HG02852 (cell line): Measurements from ENCODE around the gene CEP104.
"Not testable (repeated sequence)": the region's sequence is repeated elsewhere in the genome, so short reads cannot be mapped to it uniquely, and the experiment has no call there.

ENCODE experiments used
- ATAC-seq: cut with Tn5 transposase; IDR thresholded peaks from one replicate; pipeline ENCODE4 v1.9.1; 2021; ENCODE audit warnings: mild to moderate bottlenecking, moderate library complexity; ENCODE audit not compliant: unreplicated experiment

CEP104 gene

DNA sequence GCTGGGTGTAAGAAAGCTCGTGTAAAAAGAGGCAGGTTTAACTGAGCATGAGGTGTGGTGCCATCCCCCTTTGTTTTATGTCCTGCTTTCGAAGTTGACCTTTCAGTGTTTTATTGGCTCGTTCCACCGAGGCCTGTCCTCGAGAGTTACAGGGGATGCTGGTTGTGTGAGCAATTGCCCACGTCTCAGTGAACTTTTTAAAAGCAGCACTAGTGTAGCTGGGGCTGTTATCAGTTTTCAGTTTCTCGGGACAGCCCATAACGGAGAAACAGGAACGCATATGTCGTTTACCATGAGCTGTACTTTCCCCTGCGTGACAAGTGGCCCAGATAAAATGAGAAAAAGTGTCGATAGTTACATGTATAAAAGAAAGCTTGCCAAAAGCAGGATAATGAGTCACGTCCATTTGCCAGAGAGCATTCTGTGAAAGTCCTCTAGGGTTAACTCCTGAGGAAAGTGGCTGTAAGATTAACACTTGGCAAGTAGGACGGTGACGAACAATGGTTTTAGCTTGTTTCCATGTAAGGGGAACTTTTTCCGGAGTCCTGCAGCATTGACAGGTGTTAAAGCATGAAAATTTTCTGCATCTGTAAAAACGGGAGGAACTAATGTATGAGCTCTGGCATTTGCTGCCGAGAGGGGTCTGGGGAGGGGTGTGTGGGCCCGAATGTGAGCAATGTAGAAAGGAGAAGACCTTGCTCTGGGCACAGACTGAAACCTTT, 52.9 kb downstream of the CEP104 start:
- no peak for ATAC-seq

DNA sequence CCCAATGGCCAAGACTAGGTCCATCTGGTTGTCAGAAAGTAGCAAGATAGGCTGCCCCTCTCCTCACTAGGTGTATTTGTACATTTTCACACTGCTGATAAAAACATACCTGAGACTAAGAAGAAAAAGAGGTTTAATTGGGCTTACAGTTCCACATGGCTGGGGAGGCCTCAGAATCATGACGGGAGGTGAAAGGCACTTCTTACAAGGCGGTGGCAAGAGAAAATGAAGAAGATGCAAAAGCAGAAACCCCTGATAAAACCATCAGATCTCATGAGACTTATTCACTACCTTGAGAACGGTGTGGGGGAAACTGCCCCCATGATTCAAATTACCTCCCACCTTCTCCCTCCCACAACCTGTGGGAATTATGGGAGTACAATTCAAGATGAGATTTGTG, 56.2 kb downstream of the CEP104 start:
- not testable (repeated sequence) for ATAC-seq

DNA sequence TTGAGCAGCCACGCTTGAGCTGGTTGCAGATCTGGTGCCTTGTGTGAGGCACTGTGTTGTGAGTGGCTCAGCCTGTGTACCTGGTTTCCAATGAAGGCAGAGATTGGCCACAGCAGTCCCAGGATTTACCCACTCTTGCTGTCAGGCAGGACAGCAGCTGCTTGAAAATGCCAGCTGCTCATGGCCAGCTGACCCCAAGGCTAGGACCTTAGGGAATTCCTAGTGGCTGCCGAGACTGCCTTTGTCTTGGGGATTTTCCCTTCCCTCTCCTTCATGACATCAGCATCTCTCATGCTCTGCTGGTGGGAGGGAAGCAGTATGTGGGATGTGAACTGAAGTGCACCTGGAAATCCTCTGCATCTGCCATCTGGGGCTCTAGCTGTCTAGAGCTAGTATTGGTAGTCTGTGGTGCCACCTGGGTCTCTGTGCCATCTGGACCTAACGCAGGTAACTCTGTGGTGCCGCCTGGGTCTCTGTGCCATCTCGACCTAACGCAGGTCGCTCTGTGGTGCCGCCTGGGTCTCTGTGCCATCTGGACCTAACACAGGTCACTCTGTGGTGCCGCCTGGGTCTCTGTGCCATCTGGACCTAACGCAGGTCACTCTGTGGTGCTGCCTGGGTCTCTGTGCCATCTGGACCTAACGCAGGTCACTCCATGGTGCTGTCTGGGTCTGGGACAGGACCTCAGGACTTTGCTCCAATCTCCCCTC, 56.9 kb downstream of the CEP104 start:
- ATAC-seq, result no peak

DNA sequence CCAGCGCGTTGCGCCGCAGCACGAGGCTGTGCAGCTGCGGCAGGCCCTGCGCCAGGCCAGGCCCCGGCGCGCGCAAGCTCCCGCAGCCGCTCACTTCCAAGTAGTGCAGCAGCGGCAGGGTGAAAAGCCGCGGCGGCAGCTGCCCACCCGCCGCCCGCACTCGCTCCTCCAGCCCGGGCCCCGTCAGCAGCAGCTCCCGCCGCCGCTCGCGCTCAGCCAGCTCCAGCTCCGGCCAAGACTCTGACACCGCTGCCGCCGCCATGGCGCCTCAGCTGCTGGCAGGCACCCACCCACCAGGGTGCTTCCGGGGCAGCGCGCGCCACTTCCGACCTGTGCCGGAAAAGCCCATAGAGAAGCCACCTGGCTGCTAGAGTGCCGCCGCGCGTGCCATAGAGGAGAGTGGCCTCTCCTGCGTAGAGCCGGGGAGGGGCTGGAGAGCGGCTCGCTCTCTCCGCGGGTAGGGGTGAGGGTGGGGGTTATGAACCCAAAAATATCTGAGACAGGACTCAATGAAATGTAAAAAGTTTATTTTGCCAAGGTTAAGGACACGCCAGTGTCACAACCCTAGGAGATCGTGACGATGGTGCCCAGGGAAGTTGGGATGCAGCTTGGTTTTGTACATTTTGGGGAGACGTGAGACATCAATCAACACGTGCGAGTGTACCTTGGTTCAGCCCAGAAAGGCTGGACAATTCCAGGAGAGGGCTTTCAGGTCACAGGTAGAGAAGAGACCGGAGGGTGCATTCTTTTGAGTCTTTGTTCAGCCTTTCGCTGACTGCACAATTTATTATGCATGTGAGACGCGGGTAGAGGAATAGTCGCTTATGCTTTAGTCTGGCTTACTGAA, 60.6 kb downstream of the CEP104 start, which contains the start of gene LRRC47:
LRRC47 (minus strand) TSS at position 284 of the 847 bp plus-strand sequence; CDS start at position 262, 22 bp downstream.
- peak; percentile 94 for ATAC-seq

DNA sequence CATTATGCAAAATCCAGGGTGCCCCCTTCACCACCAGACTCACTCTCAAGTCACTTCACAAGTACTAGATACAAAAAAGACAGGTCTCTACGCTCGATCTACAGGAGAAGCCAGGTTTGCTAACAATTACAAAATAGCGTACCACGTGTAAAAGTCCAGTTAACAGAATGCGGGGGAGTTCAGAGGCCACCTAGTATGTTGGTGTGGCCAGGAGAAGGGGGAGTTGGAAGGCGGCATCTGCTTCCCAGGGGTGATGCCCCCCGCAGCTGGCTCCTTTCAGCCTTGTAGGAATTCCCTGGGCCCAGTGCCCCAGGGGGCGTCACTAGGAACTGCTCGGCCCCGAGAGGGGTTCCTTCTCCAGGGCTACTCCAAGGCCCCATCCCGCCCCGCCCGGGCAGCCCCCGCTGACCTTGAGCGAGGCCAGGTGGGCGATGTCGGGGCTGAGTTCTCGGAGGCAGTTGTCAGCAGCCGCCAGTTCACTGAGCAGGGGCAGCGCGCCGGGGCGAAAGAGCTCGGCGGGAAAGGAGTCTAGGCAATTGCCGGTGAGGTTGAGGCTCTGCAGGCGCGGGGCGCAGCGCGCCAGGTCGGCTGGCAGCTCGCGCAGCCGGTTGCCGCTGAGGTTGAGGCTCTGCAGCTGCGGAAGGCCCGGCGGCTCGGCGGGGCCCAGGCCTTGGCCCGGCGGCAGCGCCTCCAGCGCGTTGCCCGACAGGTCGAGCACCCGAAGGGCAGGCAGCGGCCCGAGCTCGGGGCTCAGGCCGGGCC, 61.4 kb downstream of the CEP104 start:
- ATAC-seq, result peak; percentile 5

DNA sequence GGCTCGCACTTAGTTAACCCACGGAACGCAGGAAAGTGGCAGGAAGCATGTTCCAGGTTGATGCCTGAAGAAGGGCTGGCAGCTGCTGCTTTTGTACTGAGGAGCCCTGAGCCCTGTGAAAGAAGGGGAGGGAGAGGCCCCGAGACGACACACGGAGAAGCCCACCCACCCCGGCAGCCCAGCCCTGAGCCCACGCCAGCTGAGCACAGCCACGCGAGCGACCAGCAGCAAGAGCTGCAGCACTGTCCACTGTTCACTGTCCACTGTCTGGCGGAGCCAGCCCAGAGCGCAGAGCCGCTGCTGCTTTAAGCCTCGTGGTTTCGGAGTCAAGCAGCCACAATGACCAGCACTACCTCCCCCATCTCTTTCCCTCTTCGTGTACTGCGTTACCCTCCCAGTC, 66.1 kb downstream of the CEP104 start:
- no peak for ATAC-seq

DNA sequence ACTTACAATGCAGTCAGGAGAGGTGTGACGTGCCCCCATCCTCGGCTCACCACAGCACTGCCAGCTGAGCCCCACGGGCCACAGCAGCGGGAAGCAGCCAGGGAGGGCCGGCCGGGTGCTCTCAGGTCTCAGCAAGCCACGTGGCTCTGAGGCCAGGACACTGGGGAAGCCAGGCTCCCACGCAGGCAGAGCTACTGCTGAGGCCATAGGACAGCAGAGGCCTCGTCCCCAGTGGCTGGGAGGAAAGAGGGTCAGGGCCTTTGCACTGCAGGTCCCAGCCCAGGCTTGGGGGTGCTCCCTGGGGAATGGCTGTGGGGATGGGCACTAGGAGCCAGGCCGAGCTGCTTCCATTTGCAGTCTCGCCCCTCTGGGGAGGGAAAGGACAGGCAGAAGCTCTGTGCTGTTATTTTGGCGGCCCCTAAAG, 66.5 kb downstream of the CEP104 start:
- ATAC-seq, result no peak

DNA sequence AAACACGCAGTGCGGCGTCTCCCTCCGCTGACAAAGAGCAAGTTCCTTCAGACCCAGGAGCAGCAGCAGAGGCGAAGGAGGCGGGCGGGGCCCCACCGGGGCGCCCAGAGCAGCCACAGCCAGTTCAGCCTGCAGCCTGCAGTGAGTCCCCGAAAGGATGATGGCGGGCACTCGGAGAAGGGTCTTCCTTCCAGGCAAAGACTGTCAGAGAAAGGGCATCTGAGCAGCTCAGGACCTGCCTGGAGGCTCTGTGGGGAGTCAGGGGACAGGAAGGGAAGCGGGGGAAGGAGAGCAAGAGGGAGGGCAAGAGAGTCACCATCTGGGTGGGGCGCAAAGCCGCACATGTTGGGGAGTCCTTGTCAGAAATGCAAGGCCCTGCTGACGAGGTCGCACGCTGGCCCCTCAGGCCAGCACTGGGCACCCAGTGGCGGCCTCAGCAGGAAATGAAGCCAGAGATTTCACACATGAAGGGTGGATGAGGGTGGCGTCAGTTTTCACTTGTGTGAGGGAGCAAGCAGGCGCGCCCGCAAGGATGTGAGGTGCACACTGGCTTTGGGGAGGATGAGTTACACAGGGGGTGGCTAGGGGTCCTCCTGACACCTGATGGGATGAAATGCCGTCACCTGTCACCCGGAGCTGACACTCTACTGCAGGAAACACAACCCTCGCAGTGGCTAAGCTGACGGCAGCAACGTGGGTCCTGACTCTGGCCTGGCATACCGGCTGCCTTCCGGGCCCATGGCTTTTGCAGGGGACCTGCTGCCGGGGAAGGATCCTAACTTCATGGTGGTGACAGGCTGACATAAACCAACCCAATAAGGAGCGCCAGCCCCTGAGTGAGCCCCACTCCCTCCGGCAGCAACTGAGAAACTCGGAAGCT, 67.3 kb downstream of the CEP104 start:
- ATAC-seq, result no peak

DNA sequence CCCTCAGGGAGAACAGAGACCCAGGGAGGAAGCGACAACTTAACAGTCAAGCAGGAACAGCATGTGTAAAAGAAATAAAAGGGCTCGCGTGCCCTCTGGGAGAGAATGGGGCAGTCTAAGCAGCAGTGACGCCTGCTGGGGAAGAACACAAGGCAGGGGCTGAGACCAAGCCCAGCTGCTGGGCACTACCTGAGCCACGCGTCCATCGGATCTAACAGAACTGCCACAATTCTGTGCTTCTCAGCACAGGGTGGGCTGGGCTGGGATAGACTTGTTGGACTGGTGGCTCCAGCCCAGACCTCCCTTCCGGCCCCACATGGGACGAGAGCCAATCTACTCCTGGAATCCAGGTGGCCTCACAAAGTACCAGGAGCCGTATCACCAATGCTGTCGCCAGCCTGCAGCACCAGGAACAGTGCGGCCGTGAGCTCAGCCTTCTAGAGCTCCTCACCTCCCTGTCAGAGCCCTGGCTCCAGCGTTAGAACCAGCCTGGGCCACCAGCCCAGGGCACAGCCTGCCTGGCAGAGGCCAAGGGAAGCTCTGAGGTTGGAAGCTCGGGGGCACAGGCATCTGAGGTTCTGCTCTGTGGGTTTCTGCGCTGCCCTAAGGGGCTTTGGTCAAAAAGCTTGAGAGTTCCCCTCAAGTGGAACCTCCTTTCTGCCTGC, 68.1 kb downstream of the CEP104 start:
- ATAC-seq, result no peak

DNA sequence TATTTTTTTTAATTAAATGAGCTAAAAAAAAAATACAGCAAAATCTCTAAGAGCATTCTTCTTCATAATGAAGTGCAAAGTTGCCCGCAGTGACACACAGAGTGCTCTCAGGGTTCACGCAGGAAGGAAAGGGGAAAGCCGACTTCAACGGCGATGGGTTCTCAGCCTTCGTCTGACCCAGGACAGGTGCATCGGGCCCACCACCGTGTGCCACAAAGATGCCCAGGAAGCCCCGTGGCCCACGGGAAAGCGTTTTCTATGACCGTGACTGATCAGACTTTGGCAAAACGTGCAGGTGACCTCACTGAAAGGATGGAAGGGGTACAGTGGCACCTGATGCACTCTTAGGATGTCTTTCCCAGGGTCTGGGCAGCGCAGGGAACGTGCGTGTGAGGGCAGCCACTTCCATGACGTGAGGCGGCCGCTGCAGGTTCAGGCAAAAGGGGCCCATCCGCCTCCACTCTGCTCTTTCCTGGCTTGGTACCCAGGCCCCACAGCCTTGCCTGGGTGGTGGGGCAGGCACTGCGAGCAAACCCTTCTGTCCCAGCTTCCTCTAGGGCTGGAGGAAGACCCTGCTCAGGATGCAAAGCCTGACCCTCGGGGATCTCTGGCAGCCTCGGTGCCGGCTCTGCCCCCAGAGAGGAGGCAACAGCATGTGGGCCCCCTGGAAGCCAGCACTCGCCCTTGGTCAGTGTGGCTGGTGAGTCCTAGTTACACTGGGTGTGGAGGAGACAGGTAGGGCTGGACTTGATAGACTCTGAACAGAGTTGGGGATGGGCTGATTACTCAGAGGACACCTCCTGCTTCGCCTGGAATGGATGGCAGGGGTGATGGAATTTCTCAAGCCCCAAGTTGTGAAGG, 69.0 kb downstream of the CEP104 start:
- ATAC-seq, result no peak

DNA sequence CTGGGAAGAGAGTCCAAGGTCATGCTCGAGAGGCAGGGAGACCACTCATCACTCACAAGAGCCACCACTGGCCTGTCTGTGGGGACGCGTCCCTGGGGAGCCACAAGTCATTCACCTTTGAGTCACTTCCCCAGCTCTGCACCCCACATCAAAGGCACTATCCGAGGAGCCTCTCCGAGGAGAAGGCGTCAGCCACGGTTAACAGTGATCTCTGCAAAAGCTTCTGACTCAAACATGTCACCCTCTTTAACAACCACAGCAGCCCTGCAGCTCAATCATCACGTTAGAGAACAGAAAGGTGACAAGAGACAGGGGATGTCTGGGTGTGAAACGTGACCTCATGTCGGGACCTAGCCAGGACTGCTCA, 69.7 kb downstream of the CEP104 start:
- ATAC-seq, result no peak

DNA sequence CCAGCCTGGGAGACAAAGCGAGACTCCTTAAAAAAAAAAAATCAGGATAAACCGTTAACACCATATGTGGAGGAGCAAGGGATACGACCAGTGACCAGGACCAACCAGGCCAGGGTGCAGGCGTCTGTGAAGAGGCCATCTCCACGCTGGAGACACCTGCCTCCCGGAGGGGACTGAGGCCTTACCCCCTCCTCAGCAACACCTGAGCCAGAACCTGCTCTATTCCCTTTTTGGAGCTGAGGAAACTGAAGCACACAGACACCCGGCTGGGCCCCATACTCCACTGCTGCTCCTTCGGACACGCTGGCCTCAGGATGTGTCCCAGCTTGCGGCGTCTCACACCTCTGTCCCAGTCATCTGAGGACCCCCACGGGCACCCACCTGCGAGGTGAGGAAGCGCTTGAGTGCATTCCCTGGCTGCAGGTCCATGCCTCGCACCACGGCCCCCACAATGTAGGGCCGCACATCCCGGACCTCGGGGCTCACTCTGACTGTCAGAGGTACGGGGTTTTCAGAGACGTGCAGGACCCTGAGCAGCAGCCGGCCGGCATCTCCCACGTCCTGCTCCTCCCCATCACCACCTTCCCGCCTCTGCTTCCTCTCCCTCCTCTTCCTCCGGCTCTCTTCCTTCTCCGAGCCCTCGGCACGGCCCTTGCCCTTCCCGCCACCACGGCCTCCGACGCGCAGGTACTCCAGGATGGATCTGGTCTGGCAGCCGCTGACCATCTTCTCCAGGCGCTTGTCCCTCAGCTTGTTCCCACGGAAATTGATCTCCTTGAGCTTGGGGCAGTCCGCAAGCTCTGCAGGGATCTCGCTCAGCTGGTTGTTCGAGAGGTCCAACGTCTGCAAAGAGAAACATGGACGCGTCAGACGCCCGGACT, 70.3 kb downstream of the CEP104 start:
- ATAC-seq, result no peak

DNA sequence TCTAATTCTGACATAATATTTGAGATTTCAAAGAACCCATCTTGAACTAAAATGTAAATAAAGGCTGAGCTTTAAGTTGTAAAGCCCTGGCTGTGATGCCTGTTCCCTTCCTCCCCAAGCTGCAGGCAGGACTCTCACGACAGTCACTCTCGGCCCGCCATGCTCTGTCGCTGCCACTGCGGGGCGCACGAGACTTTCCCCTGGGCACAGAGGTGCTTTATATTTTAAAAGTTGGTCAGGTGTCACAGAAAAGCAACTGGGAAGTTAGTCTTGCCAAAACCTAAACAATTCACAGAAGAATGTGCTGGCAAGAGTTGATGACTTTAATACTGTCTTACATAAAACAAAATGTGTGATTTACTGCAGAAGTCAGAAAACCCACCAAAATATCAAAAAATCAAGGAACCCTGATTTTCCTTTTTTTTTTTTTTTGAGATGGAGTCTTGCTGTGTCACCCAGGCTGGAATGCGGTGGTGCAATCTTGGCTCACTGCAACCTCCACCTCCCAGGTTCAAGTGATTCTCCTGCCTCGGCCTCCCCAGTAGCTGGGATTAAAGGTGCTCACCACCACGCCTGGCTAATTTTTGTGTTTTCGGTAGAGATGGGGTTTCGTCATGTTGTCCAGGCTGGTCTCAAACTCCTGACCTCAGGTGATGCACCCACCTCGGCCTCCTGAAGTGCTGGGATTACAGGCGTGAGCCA, 71.4 kb downstream of the CEP104 start:
- ATAC-seq, result no peak

DNA sequence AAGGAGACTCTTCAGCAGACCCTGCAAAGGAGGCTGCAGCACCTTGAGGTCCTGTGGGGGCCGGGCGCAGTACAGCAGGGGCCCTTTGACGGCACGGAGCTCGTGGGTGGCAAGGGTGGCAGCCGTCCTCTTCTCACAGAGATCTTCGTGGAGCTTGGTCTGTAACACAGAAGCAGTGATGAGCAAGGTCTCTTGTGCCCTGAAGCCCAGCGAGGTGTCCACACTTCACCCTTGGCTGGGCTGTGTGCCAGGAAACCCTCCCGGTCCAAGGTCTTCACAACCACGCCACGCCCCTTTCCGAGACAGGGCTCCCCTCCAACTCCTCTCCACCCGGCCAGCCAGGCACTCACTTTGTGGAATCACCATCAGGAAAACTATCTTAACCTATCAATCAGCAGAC, 72.0 kb downstream of the CEP104 start:
- no peak for ATAC-seq

DNA sequence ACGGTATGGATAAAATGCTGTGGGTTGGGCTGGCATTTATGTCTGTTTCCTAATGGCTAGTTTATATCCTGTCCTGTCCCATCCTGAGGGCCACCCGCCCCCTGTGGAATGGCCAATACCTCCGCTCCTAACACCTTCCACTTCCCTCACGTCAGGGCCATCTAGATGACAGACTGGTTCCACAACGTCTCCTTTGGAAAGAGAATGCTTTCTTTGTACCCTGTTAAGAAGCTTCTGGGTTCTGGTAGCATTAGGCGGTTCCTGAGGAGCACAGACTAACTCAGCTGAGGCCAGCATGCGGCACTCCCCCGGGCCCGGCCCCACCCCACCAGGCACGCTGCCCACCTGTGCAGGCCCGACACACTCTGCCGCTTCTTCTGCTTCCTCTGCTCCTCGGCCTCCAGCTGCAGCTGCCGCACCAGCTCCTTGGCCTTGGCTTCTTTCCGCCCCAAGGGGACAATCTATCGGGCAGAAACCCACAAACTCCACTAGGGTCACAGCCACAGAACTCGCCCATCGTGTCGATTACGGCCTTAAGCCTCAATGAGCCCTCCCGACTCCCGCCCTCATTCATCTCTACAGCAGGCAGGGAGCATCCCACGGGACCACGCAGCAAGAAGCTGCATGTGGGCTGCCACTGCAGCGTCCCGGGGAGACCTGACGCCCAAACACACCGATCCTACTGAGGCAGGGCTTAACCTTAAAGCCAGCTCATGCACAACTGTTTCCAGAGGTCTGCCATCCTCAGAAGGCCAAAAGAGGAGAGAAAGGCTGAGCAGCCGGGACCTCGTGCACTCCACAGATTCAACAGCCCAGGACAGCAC, 73.1 kb downstream of the CEP104 start:
- no peak for ATAC-seq

DNA sequence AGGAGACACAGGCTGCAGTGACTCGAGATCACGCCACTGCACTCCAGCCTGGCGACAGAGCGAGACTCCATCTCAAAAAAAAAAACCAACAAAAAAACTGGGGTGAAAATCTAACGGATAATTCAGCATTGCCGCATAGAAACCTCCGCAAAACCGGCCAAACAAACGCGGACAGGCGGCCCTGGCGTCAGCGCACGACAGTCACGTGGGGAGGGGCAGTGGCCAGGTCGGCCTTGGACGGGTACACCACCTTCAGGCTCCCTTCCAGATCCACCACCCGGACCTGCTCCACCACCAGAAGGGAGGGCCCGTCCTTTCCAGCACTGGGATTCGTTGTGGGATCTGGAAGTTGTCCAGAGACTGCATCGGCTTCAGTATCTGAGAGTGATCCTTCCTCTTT, 76.1 kb downstream of the CEP104 start:
- ATAC-seq, result no peak
